Lung (tissue), 12 donors: ENCODE data around the gene PIGN. TPM values are rescaled to one million over a fixed set of nuclear protein-coding genes. Genes with fewer than 3 reads are reported as not detected.

Experiments used
- ATAC-seq: fragments of 200-7000 bp; cut with Tn5 transposase; one replicate; pipeline ENCODE4 v1.9.1; 2020; ENCODE audit warnings: moderate number of reproducible peaks; ENCODE audit not compliant: insufficient read depth, low FRiP score
- DNase-seq, 3 donors: peaks; one replicate each; pipeline ENCODE4 v3.0.0-alpha.2; 2013 to 2017
- H3K27ac ChIP-seq, 2 donors: one replicate each; pipeline ENCODE4 v1.5.1; 2013; ENCODE audit warnings: mild to moderate bottlenecking in 2 of 2, moderate library complexity in 2 of 2, control low read depth in 1 of 2, inconsistent platforms in 1 of 2, low read depth in 1 of 2, low read length in 1 of 2
- H3K27me3 ChIP-seq, 3 donors: one replicate each; pipeline ENCODE4 v1.5.1; 2013; ENCODE audit warnings: low read length in 2 of 3; ENCODE audit not compliant: control insufficient read depth in 3 of 3, insufficient read depth in 3 of 3
- H3K36me3 ChIP-seq, 4 donors: one replicate each; pipeline ENCODE4 v1.5.1; 2013; ENCODE audit warnings: low read length in 4 of 4, mild to moderate bottlenecking in 1 of 4, moderate library complexity in 1 of 4; ENCODE audit not compliant: control insufficient read depth in 4 of 4, insufficient read depth in 4 of 4
- H3K4me1 ChIP-seq, 5 donors: one replicate each; pipeline ENCODE4 v1.5.1; 2013; ENCODE audit warnings: low read length in 5 of 5, mild to moderate bottlenecking in 2 of 5, moderate library complexity in 1 of 5; ENCODE audit not compliant: control insufficient read depth in 5 of 5, insufficient read depth in 5 of 5
- H3K4me3 ChIP-seq: one replicate; pipeline ENCODE4 v1.5.1; 2013; ENCODE audit warnings: mild to moderate bottlenecking, control low read depth, moderate library complexity
- H3K9ac ChIP-seq, 2 donors: one replicate each; pipeline ENCODE4 v1.5.1; 2013; ENCODE audit warnings: low read length in 2 of 2, control low read depth in 1 of 2; ENCODE audit not compliant: insufficient read depth in 1 of 2
- H3K9me3 ChIP-seq, 4 donors: one replicate each; pipeline ENCODE4 v1.5.1; 2013; ENCODE audit warnings: low read length in 3 of 4, mild to moderate bottlenecking in 1 of 4, moderate library complexity in 1 of 4; ENCODE audit not compliant: control insufficient read depth in 4 of 4, insufficient read depth in 3 of 4
- CTCF ChIP-seq: IDR thresholded peaks from 2 replicates; pipeline ENCODE4 v1.5.1; 2012; ENCODE audit warnings: mild to moderate bottlenecking; ENCODE audit errors: control extremely low read depth, extremely low read depth
- WGBS, 2 donors: extraction: QIAGEN DNeasy Blood & Tissue Kit; methylation state at CpG; one replicate each; pipeline ENCODE4 v1.1.7; 2013; 5-methylcytosine and 5-hydroxymethylcytosine counted together
- polyA plus RNA-seq, 2 donors: library from polyadenylated mRNA; stranded (reverse); fragments of 200-250 nt; gene quantifications; one replicate each; pipeline ENCODE4 v1.2.1, GENCODE V29; 2013
- total RNA-seq, 2 donors: library from RNA; depleted of rRNA in 1 of 2; stranded (reverse); fragments of >200 nt in 1 of 2; gene quantifications; one replicate each; pipeline ENCODE4 v1.2.1, GENCODE V29; 2014 to 2021
- donor health status: control.
- donor health status: control.
- donor health status: Bipolar disorder and iron deficiency.
- donor health status: healthy.
- donor health status: DM: yes; HTN: yes; CAD: no.

PIGN gene
- total and polyA plus RNA-seq, 4 donors, result 5.7 to 62.5 (median 16.3) TPM

GRCh38 chr18:62088156-62088555 is 98.7 kb downstream of the PIGN start:
- Histone ChIP-seq H3K9ac (no peak overlapping the region), H3K4me1 (peaks cover 0 to 5% (median 0%) of the 10 kb centered on the region in 5 donors), H3K4me3 (no peak overlapping the region), H3K9me3 (no peaks in the 10 kb centered on the region), H3K36me3 (peaks cover 0 to 11% (median 6%) of the 10 kb centered on the region in 4 donors), H3K27ac (no peak overlapping the region), H3K27me3 (no peaks in the 10 kb centered on the region)
- 59 to 63% methylated on average over 2 of the region's 2 CpGs for WGBS, 2 donors
- ATAC-seq (no peak), DNase-seq (peak in 1 of 3 donors; percentile 30)
- TF ChIP-seq CTCF, result no peak

- Histone ChIP-seq H3K9ac (no peak overlapping the region), H3K4me3 (no peak overlapping the region), H3K4me1 (peaks cover 0 to 3% (median 0%) of the 10 kb centered on the region in 5 donors), H3K27ac (no peak overlapping the region), H3K27me3 (no peaks in the 10 kb centered on the region), H3K36me3 (peaks cover 0 to 9% (median 6%) of the 10 kb centered on the region in 4 donors), H3K9me3 (no peaks in the 10 kb centered on the region)
- DNase-seq (no peak), ATAC-seq (no peak)
- 72 to 80% methylated on average over 5 of the region's 5 CpGs for WGBS, 2 donors
- no peak for TF ChIP-seq CTCF
Measured at GRCh38 chr18:62085756-62086155, 101.1 kb downstream of the PIGN start.

GRCh38 chr18:62081761-62082294 is 105.0 kb downstream of the PIGN start:
- ATAC-seq (no peak), DNase-seq (no peak)
- Histone ChIP-seq H3K9ac (no peak overlapping the region), H3K4me3 (no peak overlapping the region), H3K4me1 (peaks cover 0 to 3% (median 0%) of the 10 kb centered on the region in 5 donors), H3K27me3 (no peaks in the 10 kb centered on the region), H3K27ac (no peak overlapping the region), H3K36me3 (peaks cover 0 to 4% (median 3%) of the 10 kb centered on the region in 4 donors), H3K9me3 (no peaks in the 10 kb centered on the region)
- TF ChIP-seq CTCF, result no peak
- WGBS, 2 donors, result 87 to 98% methylated on average over 1 of the region's 1 CpG

- peaks cover 0 to 3% (median 0%) of the 10 kb centered on the region in 5 donors for H3K4me1 ChIP-seq
- no peak for DNase-seq
- WGBS, 2 donors, result 97 to 100% methylated on average over 1 of the region's 1 CpG
- H3K9ac ChIP-seq, result no peak overlapping the region
- H3K9me3 ChIP-seq, result no peaks in the 10 kb centered on the region
- no peak for TF ChIP-seq CTCF
- H3K27ac ChIP-seq, result no peak overlapping the region
- H3K4me3 ChIP-seq, result no peak overlapping the region
- no peak for ATAC-seq
- H3K36me3 ChIP-seq, result peaks cover 0 to 6% (median 0%) of the 10 kb centered on the region in 4 donors
- H3K27me3 ChIP-seq, result no peaks in the 10 kb centered on the region
Measured at GRCh38 chr18:62081248-62081647, 105.6 kb downstream of the PIGN start.
